Thymus (tissue), 14 donors: ENCODE measurements around the gene DENND6B. TPM values are rescaled to one million over a fixed set of nuclear protein-coding genes. Genes with fewer than 3 reads are reported as not detected.
"Not testable (repeated sequence)": the region's sequence is repeated elsewhere in the genome, so short reads cannot be mapped to it uniquely, and the experiment has no call there.

Source experiments
- DNase-seq, 9 donors: peaks; one replicate each; pipeline ENCODE4 v3.0.0-alpha.2; 2013; ENCODE audit warnings: low spot score in 9 of 9, low read depth in 6 of 9, missing footprints in 1 of 9
- H3K27ac ChIP-seq, 2 donors: one replicate each; pipeline ENCODE4 v1.5.1; 2013; ENCODE audit warnings: control low read depth in 1 of 2, low read depth in 1 of 2, low read length in 1 of 2, mild to moderate bottlenecking in 1 of 2, moderate library complexity in 1 of 2
- H3K27me3 ChIP-seq, 2 donors: one replicate each; pipeline ENCODE4 v1.5.1; 2013; ENCODE audit warnings: low read length in 1 of 2; ENCODE audit not compliant: control insufficient read depth in 2 of 2, insufficient read depth in 1 of 2
- H3K36me3 ChIP-seq, 2 donors: one replicate each; pipeline ENCODE4 v1.5.1; 2013; ENCODE audit warnings: low read length in 1 of 2, mild to moderate bottlenecking in 1 of 2, moderate library complexity in 1 of 2; ENCODE audit not compliant: control insufficient read depth in 2 of 2, insufficient read depth in 2 of 2
- H3K4me1 ChIP-seq, 2 donors: one replicate each; pipeline ENCODE4 v1.5.1; 2013; ENCODE audit warnings: low read length in 2 of 2; ENCODE audit not compliant: control insufficient read depth in 2 of 2, insufficient read depth in 2 of 2
- H3K4me3 ChIP-seq, 2 donors: one replicate each; pipeline ENCODE4 v1.5.1; 2013; ENCODE audit warnings: low read length in 2 of 2, control low read depth in 1 of 2, mild to moderate bottlenecking in 1 of 2
- H3K9me3 ChIP-seq, 2 donors: one replicate each; pipeline ENCODE4 v1.5.1; 2013; ENCODE audit warnings: low read length in 1 of 2, mild to moderate bottlenecking in 1 of 2; ENCODE audit not compliant: control insufficient read depth in 2 of 2, insufficient read depth in 1 of 2
- WGBS: extraction: QIAGEN DNeasy Blood & Tissue Kit; methylation state at CpG from one replicate; pipeline ENCODE4 v1.1.7; 2013; 5-methylcytosine and 5-hydroxymethylcytosine counted together
- long read RNA-seq, 10 donors: transcript quantifications; one replicate each; lab custom pipeline, GENCODE V29; 2026
- polyA plus RNA-seq: library from polyadenylated mRNA; stranded (reverse); fragments of 200-250 nt; gene quantifications from one replicate; pipeline ENCODE4 v1.2.3, GENCODE V29; 2013
- total RNA-seq: library from RNA; stranded (reverse); fragments of 120-200 nt; gene quantifications from one replicate; pipeline ENCODE4 v1.2.4, GENCODE V29; 2013
- donor health status: healthy.

Gene DENND6B
- 1.4 TPM for total RNA-seq
- 8.3 TPM for polyA plus RNA-seq
- long read RNA-seq, donor 1, full-length matches to known transcripts: 1 of 1 reads
- long read RNA-seq, donor 1, partial matches to known transcripts: 0 of 1 reads
- long read RNA-seq, donor 1, other reads (novel, unspliced or antisense): 0 of 1 reads
- long read RNA-seq, donor 2: 0 reads
- long read RNA-seq, donor 3: 0 reads
- long read RNA-seq, donor 4: 0 reads
- long read RNA-seq, donor 5, full-length matches to known transcripts: 1 of 1 reads
- long read RNA-seq, donor 5, partial matches to known transcripts: 0 of 1 reads
- long read RNA-seq, donor 5, other reads (novel, unspliced or antisense): 0 of 1 reads
- long read RNA-seq, donor 6: 0 reads
- long read RNA-seq, donor 7: 0 reads
- long read RNA-seq, donor 8: 0 reads
- long read RNA-seq, donor 9: 0 reads
- long read RNA-seq, donor 10, full-length matches to known transcripts: 1 of 1 reads
- long read RNA-seq, donor 10, partial matches to known transcripts: 0 of 1 reads
- long read RNA-seq, donor 10, other reads (novel, unspliced or antisense): 0 of 1 reads

GRCh38 chr22:50326956-50327710, at the start of gene DENND6B:
DENND6B (minus strand) TSS chr22:50327012; CDS start chr22:50326988, 24 bp downstream.
- Histone ChIP-seq H3K9me3 (peaks cover 0 to 5% of the 10 kb centered on the region in 2 donors), H3K36me3 (no peaks in the 10 kb centered on the region), H3K27me3 (peaks cover 15 to 42% of the 10 kb centered on the region in 2 donors), H3K4me1 (peaks cover 2 to 4% of the 10 kb centered on the region in 2 donors), H3K4me3 (peak within 1 kb of the TSS; percentile 42 to 77), H3K27ac (peak within 1 kb of the TSS in 1 of 2 donors; percentile 73)
- DNase-seq: peak in 4 of 9 donors; percentile 47 to 71 (median 70)
- 2% methylated on average over 105 of the region's 105 CpGs for WGBS

GRCh38 chr22:50376085-50376651, 49.4 kb upstream of the DENND6B start:
- H3K4me3 ChIP-seq: no peak overlapping the region

GRCh38 chr22:50371101-50371648, 44.4 kb upstream of the DENND6B start:
- Histone ChIP-seq H3K27ac (no peak overlapping the region), H3K4me1 (no peaks in the 10 kb centered on the region), H3K27me3 (no peaks in the 10 kb centered on the region), H3K36me3 (peaks cover 38 to 46% of the 10 kb centered on the region in 2 donors), H3K9me3 (no peaks in the 10 kb centered on the region), H3K4me3 (no peak overlapping the region)
- DNase-seq: no peak
- WGBS: 98% methylated on average over 2 of the region's 2 CpGs

More at GRCh38 chr22:50376085-50376651, 49.4 kb upstream of the DENND6B start:
- DNase-seq: no peak
- 66% methylated on average over 5 of the region's 5 CpGs for WGBS
- H3K27ac ChIP-seq: peak overlapping the region; percentile 11 to 22
- H3K36me3 ChIP-seq: peaks cover 35 to 51% of the 10 kb centered on the region in 2 donors
- H3K9me3 ChIP-seq: no peaks in the 10 kb centered on the region
- H3K27me3 ChIP-seq: no peaks in the 10 kb centered on the region
- no peaks in the 10 kb centered on the region for H3K4me1 ChIP-seq

- DNase-seq: no peak
- no peaks in the 10 kb centered on the region for H3K27me3 ChIP-seq
- H3K4me1 ChIP-seq: no peaks in the 10 kb centered on the region
- no peak overlapping the region for H3K27ac ChIP-seq
- peaks cover 22 to 28% of the 10 kb centered on the region in 2 donors for H3K36me3 ChIP-seq
- WGBS: 97% methylated on average over 27 of the region's 27 CpGs
- no peaks in the 10 kb centered on the region for H3K9me3 ChIP-seq
- H3K4me3 ChIP-seq: no peak overlapping the region
Measured at GRCh38 chr22:50367778-50368500, 41.1 kb upstream of the DENND6B start.

GRCh38 chr22:50363803-50364194, 37.0 kb upstream of the DENND6B start:
- 97% methylated on average over 11 of the region's 11 CpGs for WGBS
- H3K4me1 ChIP-seq: peaks cover 0 to 16% of the 10 kb centered on the region in 2 donors
- DNase-seq, H3K27me3 ChIP-seq, H3K9me3 ChIP-seq, H3K27ac ChIP-seq, H3K4me3 ChIP-seq: not testable (repeated sequence)
- peaks cover 32 to 33% of the 10 kb centered on the region in 2 donors for H3K36me3 ChIP-seq

- 95% methylated on average over 8 of the region's 8 CpGs for WGBS
- peaks cover 0 to 16% of the 10 kb centered on the region in 2 donors for H3K4me1 ChIP-seq
- peaks cover 29% of the 10 kb centered on the region in 2 donors for H3K36me3 ChIP-seq
- H3K4me3 ChIP-seq: no peak overlapping the region
- no peak overlapping the region for H3K27ac ChIP-seq
- no peaks in the 10 kb centered on the region for H3K9me3 ChIP-seq
- no peaks in the 10 kb centered on the region for H3K27me3 ChIP-seq
- DNase-seq: no peak
Measured at GRCh38 chr22:50363166-50363802, 36.5 kb upstream of the DENND6B start.

GRCh38 chr22:50361688-50362087, 34.9 kb upstream of the DENND6B start:
- Histone ChIP-seq H3K4me1 (peaks cover 0 to 16% of the 10 kb centered on the region in 2 donors), H3K9me3 (no peaks in the 10 kb centered on the region), H3K27me3 (no peaks in the 10 kb centered on the region), H3K27ac (no peak overlapping the region), H3K4me3 (no peak overlapping the region), H3K36me3 (peaks cover 24 to 25% of the 10 kb centered on the region in 2 donors)
- 63% methylated on average over 5 of the region's 5 CpGs for WGBS
- DNase-seq: no peak

GRCh38 chr22:50361222-50361621, 34.4 kb upstream of the DENND6B start:
- no peaks in the 10 kb centered on the region for H3K27me3 ChIP-seq
- H3K36me3 ChIP-seq: peaks cover 24 to 25% of the 10 kb centered on the region in 2 donors
- DNase-seq: peak in 1 of 9 donors; percentile 10
- H3K4me1 ChIP-seq: peaks cover 0 to 16% of the 10 kb centered on the region in 2 donors
- 92% methylated on average over 5 of the region's 5 CpGs for WGBS
- no peak overlapping the region for H3K27ac ChIP-seq
- no peaks in the 10 kb centered on the region for H3K9me3 ChIP-seq
- H3K4me3 ChIP-seq: no peak overlapping the region
